ENCODE data around the gene THBD.

The THBD gene

DNA sequence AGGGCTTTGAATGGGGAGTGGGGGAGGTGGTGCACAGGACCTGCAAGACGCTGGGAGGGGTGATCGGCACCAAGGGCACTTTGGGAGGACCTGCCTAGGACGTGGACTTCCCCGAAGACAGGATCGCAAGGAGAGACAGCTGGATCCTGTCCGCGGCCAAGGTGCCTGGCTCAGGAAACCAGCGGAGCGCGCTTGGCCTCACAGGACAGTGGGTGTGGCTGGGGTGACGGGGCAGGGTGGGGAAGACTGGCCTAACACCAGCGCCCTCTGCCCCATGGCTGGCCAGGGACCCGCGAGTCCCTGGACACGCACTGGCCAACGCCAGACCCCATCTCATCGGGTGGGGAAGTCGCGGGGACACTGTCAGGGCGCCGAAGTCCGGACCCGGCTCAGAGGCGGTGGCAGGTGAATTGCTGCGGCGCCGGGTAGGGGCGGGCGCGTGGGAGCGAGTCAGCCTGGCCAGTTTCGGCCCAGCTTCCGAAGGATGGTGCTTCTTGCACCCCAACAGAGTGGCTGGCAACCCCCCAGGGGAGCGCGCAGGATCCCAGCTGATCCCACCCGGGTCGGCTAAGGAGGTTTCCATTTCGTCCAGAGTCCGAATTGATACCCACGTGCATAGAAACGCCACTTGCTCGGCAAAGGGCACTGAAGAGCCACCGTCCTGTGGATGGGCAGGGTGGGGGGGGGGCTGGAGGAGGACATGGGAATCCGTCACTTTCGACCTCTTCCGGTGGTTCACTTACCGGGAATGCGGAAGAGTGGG lies 785 bp upstream of the THBD start:
- DNase-seq (ENCODE audit: low spot score): no peak
- in situ Hi-C loops (cut with MboI; ENCODE audit: low pct_unique_long_range_greater_than_20kb, low sequenced_read_pairs, unreplicated experiment): loop anchor here (25.0 kb wide), 1 partner anchor 287 kb away; no protein-coding TSS in a partner anchor
- TF ChIP-seq, protein P1, sequence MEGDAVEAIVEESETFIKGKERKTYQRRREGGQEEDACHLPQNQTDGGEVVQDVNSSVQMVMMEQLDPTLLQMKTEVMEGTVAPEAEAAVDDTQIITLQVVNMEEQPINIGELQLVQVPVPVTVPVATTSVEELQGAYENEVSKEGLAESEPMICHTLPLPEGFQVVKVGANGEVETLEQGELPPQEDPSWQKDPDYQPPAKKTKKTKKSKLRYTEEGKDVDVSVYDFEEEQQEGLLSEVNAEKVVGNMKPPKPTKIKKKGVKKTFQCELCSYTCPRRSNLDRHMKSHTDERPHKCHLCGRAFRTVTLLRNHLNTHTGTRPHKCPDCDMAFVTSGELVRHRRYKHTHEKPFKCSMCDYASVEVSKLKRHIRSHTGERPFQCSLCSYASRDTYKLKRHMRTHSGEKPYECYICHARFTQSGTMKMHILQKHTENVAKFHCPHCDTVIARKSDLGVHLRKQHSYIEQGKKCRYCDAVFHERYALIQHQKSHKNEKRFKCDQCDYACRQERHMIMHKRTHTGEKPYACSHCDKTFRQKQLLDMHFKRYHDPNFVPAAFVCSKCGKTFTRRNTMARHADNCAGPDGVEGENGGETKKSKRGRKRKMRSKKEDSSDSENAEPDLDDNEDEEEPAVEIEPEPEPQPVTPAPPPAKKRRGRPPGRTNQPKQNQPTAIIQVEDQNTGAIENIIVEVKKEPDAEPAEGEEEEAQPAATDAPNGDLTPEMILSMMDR (IDR thresholded peaks at IDR 0.05; ENCODE audit: extremely low read depth, insufficient read depth, missing control alignments): no peak

DNA sequence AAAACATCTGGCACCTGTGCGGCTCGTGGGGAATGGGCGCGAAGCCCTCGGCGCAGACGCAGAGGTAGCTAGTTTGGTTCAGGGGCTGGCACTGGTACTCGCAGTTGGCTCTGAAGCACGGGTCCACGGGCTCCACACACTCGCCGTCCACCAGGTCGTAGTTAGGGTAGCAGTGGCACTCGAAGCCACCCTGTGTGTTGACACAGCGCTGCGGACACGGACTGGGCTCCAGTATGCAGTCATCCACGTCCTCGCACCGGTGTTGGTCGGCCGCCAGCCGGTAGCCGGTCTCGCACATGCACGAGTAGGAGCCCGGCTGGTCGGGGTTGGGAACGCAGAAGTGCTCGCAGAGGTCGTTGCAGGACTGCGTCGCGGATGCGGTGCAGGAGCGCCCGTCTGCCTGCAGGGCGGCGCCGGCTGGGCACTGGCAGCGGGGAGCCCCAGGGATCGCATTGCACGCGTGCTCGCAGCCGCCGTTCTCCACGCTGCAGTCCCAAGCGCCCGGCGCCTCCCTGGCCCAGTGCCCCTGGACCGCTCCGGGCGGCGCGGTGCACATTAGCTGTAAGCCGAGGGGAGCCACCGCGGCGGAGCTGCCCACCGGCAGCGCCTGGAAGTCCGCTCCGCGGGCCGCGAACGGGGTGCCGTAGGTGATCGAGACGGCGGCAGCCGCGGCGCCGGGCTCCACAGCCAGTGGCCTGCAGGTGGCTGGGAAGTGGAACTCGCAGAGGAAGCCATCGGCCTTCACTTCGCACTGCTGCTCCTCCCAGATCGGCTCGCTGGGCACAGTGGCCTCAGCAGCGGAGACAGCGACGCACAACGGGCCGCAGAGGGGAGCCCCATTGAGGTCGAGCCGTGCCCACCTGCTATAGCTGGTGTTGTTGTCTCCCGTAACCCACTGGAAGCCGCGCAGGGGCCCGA lies 930 bp downstream of the THBD start:
- in situ Hi-C loops (cut with MboI; ENCODE audit: low pct_unique_long_range_greater_than_20kb, low sequenced_read_pairs, unreplicated experiment): no loop called here
- peak; percentile 53 for DNase-seq (ENCODE audit: low spot score)
- TF ChIP-seq, protein P1 (IDR thresholded peaks at IDR 0.05; ENCODE audit: extremely low read depth, insufficient read depth, missing control alignments): peak; percentile 43

DNA sequence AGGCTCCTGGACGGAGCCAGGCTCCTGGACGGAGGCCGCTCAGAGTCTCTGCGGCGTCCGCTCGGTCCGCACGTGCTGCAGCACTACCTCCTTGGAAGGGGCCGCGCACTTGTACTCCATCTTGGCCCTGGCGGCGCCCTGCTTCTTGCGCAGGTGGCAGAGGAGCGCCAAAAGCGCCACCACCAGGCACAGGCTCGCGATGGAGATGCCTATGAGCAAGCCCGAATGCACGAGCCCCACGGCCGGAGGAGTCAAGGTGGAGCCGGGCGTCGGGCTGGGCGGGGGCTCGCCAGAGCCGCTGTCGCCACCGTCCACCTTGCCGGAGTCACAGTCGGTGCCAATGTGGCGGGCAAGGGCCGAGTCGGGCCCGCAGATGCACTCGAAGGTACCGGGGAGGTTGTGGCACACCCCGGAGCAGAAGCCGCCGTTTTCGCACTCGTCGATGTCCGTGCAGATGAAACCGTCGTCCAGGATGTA lies 1.7 kb downstream of the THBD start:
- TF ChIP-seq, protein P1 (IDR thresholded peaks at IDR 0.05; ENCODE audit: extremely low read depth, insufficient read depth, missing control alignments): no peak
- in situ Hi-C loops (cut with MboI; ENCODE audit: low pct_unique_long_range_greater_than_20kb, low sequenced_read_pairs, unreplicated experiment): no loop called here
- no peak for DNase-seq (ENCODE audit: low spot score)

- TF ChIP-seq, protein P1 (IDR thresholded peaks at IDR 0.05; ENCODE audit: extremely low read depth, insufficient read depth, missing control alignments): no peak
- DNase-seq (ENCODE audit: low spot score): no peak
- in situ Hi-C loops (cut with MboI; ENCODE audit: low pct_unique_long_range_greater_than_20kb, low sequenced_read_pairs, unreplicated experiment): no loop called here
These were observed 2.3 kb downstream of the THBD start for GRCh38 chr20:23047001-23047737.

GRCh38 chr20:23046431-23046830 lies 3.0 kb downstream of the THBD start:
- no peak for DNase-seq (ENCODE audit: low spot score)
- in situ Hi-C loops (cut with MboI; ENCODE audit: low pct_unique_long_range_greater_than_20kb, low sequenced_read_pairs, unreplicated experiment): no loop called here
- TF ChIP-seq, protein P1 (IDR thresholded peaks at IDR 0.05; ENCODE audit: extremely low read depth, insufficient read depth, missing control alignments): no peak

GRCh38 chr20:23043376-23043775 lies 6.1 kb downstream of the THBD start:
- DNase-seq (ENCODE audit: low spot score): no peak
- TF ChIP-seq, protein P1 (IDR thresholded peaks at IDR 0.05; ENCODE audit: extremely low read depth, insufficient read depth, missing control alignments): no peak
- in situ Hi-C loops (cut with MboI; ENCODE audit: low pct_unique_long_range_greater_than_20kb, low sequenced_read_pairs, unreplicated experiment): no loop called here
